ENCODE measurements around the gene GTF2F2.

GRCh38 chr13:45195421-45195820 is 75.1 kb downstream of the GTF2F2 start:
- TF ChIP-seq CTCF (IDR thresholded peaks at IDR 0.05) (no peak), POLR2A (IDR thresholded peaks at IDR 0.05) (no peak)

Data from testis (tissue), 2 donors.